Ishikawa (cell line): ENCODE results near the gene KCNC3.
A peak's percentile ranks its signal among the peaks of the same experiment; 100 is the strongest.

Source experiments
- CEBPB ChIP-seq: IDR thresholded peaks from 2 replicates; pipeline ENCODE4 v1.6.1; 2012
- CREB1 ChIP-seq: IDR thresholded peaks from 2 replicates; pipeline ENCODE4 v1.6.1; 2012; ENCODE audit warnings: low read depth
- EGR1 ChIP-seq: IDR thresholded peaks from 2 replicates; pipeline ENCODE4 v1.6.1; 2012
- EP300 ChIP-seq: IDR thresholded peaks from 2 replicates; pipeline ENCODE4 v1.6.1; 2012; ENCODE audit warnings: borderline replicate concordance
- FOXM1 ChIP-seq: IDR thresholded peaks from 2 replicates; pipeline ENCODE4 v1.6.1; 2012; ENCODE audit warnings: low read depth, borderline replicate concordance
- MAX ChIP-seq: IDR thresholded peaks from 2 replicates; pipeline ENCODE4 v1.6.1; 2012
- NFIC ChIP-seq: IDR thresholded peaks from 2 replicates; pipeline ENCODE4 v1.6.1; 2012
- RAD21 ChIP-seq: IDR thresholded peaks from 2 replicates; pipeline ENCODE4 v1.6.1; 2012; ENCODE audit warnings: low read depth
- REST ChIP-seq: IDR thresholded peaks from 2 replicates; pipeline ENCODE4 v1.6.1; 2012; ENCODE audit warnings: low read depth, mild to moderate bottlenecking
- TAF1 ChIP-seq: IDR thresholded peaks from 2 replicates; pipeline ENCODE4 v1.6.1; 2012; ENCODE audit warnings: low read depth, mild to moderate bottlenecking
- TCF12 ChIP-seq: IDR thresholded peaks from 2 replicates; pipeline ENCODE4 v1.6.1; 2012; ENCODE audit warnings: low read depth
- TEAD4 ChIP-seq: IDR thresholded peaks from 2 replicates; pipeline ENCODE4 v1.6.1; 2012
- USF1 ChIP-seq: IDR thresholded peaks from 2 replicates; pipeline ENCODE4 v1.6.1; 2012
- YY1 ChIP-seq: IDR thresholded peaks from 2 replicates; pipeline ENCODE4 v1.6.1; 2012; ENCODE audit warnings: low read depth
- ZBTB7A ChIP-seq: IDR thresholded peaks from 2 replicates; pipeline ENCODE4 v1.6.1; 2012; ENCODE audit warnings: low read depth

KCNC3 gene

GRCh38 chr19:50361290-50362029 lies 32.3 kb upstream of the KCNC3 start:
- no peak for TF ChIP-seq FOXM1
- no peak for TF ChIP-seq TEAD4
- no peak for TF ChIP-seq REST
- no peak for TF ChIP-seq EGR1
- no peak for TF ChIP-seq CEBPB
- TF ChIP-seq CREB1 = no peak
- TF ChIP-seq USF1 = no peak
- no peak for TF ChIP-seq MAX
- no peak for TF ChIP-seq ZBTB7A

- no peak for TF ChIP-seq ZBTB7A
- no peak for TF ChIP-seq CEBPB
- TF ChIP-seq RAD21 = no peak
- TF ChIP-seq CREB1 = no peak
- TF ChIP-seq YY1 = no peak
- no peak for TF ChIP-seq TCF12
- no peak for TF ChIP-seq EGR1
- no peak for TF ChIP-seq REST
- no peak for TF ChIP-seq TAF1
- no peak for TF ChIP-seq NFIC
- no peak for TF ChIP-seq USF1
- no peak for TF ChIP-seq MAX
- TF ChIP-seq FOXM1 = no peak
- TF ChIP-seq EP300 = no peak
- TF ChIP-seq TEAD4 = no peak
Measured at GRCh38 chr19:50359328-50359818, 30.2 kb upstream of the KCNC3 start.

- TF ChIP-seq CREB1 (peak; percentile 67), REST (no peak)
Measured at GRCh38 chr19:50358483-50359327, 29.5 kb upstream of the KCNC3 start.

- TF ChIP-seq CREB1 (0 out of 2 replicates have a peak, but pooled peaks have one; percentile 33), YY1 (no peak), RAD21 (peak; percentile 84), REST (no peak)
Measured at GRCh38 chr19:50357178-50358100, 28.3 kb upstream of the KCNC3 start.
